Endothelial cell of hepatic sinusoid (primary cell): ENCODE results near the gene THAP3.

Experiments used
- in situ Hi-C: cut with HindIII; loops from 2 replicates; pipeline ENCODE4 v1.10.0; 2017; ENCODE audit warnings: low sequenced_read_pairs

THAP3 gene

GRCh38 chr1:6603915-6604558 lies 20.6 kb upstream of the THAP3 start:
- in situ Hi-C loops = no loop called here

DNA sequence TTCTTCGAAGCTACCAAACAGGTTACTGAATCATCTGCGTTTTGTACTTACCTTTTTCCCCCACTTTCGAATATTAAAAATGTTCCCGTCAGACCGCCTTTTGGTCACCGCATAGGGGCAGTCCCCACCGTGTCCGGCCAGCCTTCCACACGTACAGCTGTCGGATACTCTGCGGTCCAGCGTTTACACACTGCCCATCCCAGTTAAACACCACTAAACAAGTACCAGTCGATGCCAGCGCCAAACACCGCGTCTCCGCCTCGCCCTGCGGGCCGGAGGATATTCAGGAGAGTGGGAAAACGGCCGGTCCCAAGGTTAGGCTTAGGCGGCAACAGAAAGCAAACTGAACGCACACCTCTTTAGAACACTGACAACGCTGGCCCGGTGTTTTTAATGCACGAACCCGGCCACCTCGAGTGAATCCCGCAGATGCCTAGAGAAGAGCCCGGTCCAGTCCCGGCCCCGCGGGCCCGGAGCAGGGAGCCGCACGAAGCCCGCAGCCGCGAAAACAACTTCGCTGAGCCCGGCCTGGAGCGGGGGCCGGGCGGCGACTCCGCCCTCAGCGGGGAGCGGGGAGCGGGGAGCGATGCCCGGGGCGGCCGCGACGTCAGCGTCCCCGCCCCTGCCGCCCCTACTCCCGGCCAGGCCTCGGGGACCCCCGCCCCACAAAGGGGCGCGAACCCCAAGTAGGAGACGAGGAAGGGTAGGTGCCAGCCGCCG lies 11.9 kb upstream of the THAP3 start:
- in situ Hi-C loops = no loop called here

DNA sequence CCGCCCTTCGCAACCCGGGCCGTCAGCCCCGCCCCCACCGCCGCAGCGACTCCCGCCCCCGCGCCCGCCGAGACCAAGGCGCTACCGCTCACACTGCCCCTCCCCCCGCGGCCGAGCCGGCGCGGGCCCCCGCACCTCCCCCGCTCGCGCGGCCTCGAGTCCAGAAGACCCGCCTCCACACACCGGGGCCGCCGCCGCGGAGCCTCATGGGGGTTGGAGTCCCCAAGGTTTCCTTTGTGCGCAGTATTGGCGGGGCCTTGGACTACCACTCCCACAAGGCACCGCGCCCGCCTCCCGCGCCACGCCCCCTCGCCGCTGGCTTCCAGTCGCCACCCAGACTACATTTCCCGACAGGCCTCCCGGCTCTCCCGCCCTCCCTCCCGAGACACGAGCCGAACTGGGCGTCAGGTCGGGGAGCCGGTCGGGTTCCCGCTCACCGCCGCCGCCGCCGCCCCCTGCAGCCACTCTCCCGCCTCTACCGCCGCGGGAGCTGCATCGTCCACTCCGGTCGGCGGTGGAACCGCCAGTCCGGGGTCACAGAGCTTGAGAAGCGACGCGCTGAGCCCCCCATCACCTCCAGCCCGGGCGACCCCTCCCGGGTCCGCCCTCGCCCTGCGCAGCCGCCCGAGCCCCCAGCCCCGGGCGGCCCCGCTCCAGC lies 11.2 kb upstream of the THAP3 start, which contains the start of gene PHF13:
Gene PHF13 (plus strand): TSS at position 371 of the 658 bp plus-strand sequence. CDS start 336 bp downstream, outside the sequence.
- in situ Hi-C loops = no loop called here

DNA sequence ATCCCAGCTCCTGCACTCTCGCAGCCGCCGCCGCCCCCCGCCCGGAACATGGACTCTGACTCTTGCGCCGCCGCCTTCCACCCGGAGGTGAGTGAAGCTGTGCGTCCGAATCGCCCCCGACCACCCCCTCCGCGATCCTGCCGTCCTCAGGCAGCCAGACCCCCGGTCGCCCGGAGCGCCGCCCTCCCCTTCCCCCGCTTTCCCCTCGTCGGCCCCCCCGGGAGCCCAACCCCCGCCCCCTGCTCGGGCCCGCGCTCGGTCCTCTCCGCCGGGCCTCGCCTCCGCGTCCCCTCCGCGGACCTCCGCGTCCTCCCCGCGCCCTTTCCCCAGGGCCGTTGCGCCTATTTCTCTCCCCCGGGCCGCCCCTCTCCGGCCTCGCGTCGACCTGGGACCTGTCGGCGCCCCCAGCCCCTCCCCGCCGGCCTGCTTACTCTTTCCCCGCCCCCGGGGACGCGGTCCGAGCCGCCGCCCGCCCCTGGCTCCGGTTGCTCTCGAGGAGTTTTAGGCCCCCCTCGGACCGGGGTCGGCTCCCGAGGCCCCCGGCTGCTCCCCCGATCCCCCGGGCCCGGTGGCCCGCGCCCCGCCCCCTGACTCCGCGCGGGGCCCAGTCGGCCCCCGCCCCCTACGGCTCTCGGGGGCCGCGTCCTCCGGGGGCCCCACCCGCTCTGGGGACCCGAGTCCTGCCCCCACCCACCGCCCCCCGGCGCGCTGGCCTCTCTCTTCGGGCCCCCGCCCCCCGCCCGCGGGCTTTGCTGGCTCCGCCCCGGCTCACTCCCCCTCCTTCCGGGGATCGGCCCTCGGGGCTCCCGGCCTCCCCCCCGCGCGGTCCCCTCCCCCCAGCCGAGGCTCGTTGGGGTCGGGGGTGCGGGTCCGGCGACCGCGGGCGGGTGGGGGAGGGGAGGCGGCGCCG lies 10.4 kb upstream of the THAP3 start:
- in situ Hi-C loops = no loop called here

- in situ Hi-C loops = loop anchor here (5.0 kb wide), 1 partner anchor 57 kb away; no protein-coding TSS in a partner anchor
Observed at GRCh38 chr1:6614929-6615785, 9.5 kb upstream of the THAP3 start.

GRCh38 chr1:6619045-6619444 lies 5.6 kb upstream of the THAP3 start:
- in situ Hi-C loops = loop anchor here (5.0 kb wide), 1 partner anchor 53 kb away; no protein-coding TSS in a partner anchor

GRCh38 chr1:6621429-6622391 lies 3.0 kb upstream of the THAP3 start:
- in situ Hi-C loops = no loop called here

DNA sequence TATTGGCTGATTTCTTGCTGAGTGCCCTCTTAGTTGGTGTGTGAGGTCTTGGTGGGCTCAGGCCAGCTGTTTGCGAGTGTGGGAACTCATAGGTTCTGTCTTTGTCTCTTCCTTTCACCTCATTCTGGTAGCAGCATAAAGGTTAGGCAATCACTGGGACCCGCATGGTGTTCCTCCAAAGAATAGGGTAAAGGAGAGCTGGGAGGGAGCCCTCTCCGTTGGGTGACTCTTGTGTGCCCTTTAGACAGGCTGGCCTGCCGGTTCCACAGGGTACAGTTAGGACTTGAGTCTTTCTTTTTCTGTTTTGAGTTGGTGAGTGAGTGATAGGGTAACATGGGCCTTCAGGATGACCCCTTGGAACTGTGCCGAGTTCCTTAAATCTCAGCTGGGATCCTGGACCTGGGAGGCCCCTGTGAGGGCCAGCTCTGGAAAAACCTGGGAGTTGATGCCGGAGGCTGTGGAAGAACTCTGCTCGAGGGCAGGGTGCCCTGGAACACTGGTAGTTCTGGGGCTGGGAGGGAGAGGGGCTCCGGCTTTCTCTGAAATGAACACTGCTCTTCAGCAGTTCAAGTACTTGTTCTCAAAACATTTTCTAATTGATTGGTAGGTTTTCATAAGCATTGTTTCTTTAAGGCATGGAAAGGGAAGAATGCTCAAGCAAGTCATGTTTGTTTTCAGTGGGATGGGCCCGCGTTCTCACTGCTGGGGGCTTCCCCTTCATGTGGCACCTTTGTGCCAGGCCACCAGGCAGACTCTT lies 2.1 kb upstream of the THAP3 start:
- in situ Hi-C loops = no loop called here

DNA sequence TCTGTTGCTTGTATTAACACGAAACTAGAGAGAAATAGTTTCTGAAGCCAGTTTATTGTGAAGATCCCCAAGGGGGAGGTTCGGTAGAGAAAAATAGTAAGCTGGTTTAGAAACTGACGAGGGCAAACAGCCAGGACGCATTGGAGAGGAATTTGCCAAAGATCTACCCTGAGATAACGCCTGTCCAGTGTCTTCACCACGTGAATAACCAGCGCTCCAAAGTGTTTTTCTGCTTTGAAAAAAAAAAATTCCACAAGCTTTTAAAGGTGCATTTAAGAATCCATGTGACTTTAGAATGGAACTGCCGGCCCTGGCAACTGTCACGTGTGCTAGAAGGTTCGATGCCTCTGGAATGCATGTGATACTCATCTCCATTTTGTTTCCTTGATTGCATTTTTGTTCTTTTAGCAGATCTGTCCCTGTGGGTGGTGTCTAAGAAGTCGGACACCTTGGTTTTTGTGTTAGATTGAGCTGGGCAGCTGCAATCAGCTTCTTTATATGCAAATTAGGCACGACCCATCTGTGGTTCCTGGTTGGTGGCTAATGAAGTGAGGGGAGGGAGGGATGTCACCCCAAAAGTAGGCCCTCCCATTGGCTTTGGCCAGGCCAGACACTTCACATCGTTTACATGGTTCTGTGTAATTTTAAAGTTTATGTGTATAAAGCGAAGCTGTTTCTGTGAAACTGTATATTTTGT lies 1.3 kb upstream of the THAP3 start:
- in situ Hi-C loops = no loop called here

DNA sequence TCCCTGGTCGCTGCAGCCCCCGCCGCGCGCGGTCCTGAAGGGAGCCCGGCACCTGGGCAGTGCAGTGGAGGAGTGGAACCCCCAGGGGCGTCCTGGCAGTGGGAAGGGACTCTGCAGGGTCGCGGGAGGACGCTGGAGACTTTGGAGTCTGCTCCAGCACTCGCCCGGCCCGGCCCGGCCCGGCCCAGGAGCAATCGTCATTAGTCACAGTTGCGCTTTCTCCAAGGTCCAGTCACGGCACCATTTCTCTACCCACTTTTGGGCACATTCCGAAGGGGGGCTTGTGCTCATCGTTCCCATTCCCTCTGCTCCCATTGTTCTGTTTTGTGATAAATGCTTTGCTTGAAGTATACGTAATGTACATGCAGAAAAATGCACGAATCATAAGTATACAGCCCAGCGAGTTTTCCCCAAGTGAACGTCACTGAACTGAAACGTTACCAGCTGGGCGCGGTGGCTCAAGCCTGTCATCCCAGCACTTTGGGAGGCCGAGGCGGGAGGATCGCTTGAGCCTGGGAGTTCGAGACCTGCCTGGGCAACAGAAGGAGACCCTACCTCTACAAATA lies 999 bp downstream of the THAP3 start:
- in situ Hi-C loops = no loop called here

- in situ Hi-C loops = no loop called here
Observed at GRCh38 chr1:6627031-6627430, 2.4 kb downstream of the THAP3 start.

DNA sequence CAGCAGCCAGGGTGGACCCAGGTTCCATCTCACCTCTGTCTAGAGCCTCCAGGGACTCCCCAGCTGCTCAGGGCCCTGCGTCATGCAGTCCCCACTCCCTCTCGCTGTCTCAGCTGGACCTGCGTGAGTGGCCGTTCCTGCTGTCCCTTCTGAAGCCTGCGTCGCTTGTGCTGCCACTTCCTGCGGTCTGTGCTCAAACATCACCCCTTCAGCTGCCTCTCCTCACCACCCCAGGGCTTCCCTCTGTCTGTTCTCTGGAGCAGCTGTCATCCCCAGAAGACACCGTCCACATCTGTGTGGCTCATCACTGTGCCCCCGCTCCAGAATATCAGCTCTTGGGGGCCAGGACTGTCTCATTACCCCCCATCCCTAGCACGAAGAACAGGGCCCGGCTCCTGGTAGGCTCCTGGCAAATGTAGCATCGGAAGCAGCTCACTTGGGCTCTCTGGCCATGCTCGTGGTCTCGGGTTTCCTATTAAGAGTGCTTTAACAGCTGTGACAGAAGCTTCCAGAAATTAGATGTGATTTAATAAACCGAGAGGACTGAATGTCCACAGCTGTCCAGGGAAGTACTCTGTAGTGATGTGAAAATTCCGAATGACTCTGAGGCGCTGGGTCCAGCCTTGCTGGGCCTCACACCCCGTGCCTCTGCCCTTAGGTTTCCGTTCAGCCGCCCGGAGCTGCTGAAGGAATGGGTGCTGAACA lies 3.3 kb downstream of the THAP3 start:
- in situ Hi-C loops = no loop called here

GRCh38 chr1:6628971-6629479 lies 4.4 kb downstream of the THAP3 start:
- in situ Hi-C loops = no loop called here

GRCh38 chr1:6630027-6630426 lies 5.4 kb downstream of the THAP3 start:
- in situ Hi-C loops = no loop called here

DNA sequence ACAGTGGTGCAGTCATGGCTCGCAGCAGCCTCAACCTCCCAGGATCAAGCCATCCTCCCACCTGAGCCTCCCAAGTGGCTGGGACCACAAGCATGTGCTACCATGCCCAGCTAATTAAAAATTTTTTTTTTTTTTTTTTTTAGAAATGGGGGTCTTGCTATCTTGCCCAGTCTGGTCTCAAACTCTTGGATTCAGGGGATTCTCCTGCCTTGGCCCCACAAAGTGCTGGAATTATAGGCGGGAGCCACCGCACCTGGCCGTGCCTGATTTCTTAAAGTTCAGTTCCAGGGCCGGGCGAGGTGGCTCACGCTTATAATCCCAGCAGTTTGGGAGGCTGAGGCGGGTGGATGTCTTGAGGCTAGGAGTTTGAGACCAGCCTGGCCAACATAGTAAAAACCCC lies 6.4 kb downstream of the THAP3 start:
- in situ Hi-C loops = no loop called here
